Glomerular visceral epithelial cell (primary cell): ENCODE data around the gene QRSL1.
"Not testable (repeated sequence)": the region's sequence is repeated elsewhere in the genome, so short reads cannot be mapped to it uniquely, and the experiment has no call there.

Experiments used
- DNase-seq: peaks from one replicate; pipeline ENCODE4 v3.0.0-alpha.2; 2016; ENCODE audit errors: extremely low spot score

Gene QRSL1

DNA sequence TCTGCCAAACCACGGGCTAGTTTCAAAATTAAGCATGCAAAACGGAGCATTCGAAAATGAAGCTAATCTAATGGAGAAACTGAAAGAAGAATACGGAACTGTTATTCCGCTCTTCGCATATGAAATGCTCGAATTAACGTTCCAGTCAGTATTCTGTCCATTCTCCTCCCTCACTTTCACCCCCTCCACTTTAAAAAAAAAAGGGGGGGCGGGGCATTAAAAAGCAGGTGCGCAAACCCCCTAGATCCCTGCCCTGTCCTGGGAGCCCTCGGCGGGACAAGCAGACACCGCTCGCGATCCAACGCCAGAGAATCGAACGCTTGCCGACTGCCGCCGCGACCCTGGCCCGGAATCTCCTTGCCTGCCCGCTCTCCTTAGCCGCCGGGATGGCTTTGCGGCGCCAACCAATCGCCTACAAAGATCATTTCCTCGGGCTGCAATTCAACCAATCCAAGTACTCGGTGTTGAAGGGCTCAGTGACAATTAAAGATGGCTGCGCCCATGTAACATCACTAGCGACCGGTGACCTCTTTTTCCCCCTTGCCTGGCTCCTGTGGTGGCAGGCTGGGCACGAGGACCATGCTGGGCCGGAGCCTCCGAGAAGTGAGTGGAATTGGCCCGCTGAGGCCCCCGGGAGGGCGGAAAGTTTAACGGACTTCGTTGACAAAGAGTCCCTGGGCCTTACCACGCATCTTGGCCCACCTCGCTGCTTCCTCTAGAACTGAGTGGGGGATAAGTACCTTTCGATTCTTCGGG, at the start of gene QRSL1, which contains the start of gene RTN4IP1:
TSS of gene QRSL1 (plus strand) at position 476 of the 756 bp plus-strand sequence. CDS start at position 580, 104 bp downstream.
TSS of gene RTN4IP1 (minus strand) at position 396 of the 756 bp plus-strand sequence. CDS start 477 bp downstream, outside the sequence.
- DNase-seq, result peak; percentile 92

DNA sequence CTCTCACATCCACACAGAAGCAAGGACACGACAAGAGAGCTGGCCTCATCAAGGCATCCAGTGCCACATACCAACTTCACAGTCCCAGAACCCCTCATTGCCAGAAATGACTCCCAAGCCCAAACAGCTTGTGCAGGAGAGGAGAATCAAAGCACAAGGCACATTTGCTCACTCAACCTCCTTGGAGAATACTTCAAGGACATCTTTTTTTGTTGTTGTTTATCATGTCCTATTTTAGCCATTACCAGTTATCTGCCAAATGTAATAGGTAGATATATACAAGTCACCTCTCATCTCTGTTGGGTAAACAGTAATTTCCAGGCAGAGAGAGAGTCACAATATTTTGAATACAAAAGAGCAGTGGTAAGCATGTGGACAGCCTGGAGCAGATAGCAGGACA, 47.9 kb upstream of the QRSL1 start:
- DNase-seq, result no peak

DNA sequence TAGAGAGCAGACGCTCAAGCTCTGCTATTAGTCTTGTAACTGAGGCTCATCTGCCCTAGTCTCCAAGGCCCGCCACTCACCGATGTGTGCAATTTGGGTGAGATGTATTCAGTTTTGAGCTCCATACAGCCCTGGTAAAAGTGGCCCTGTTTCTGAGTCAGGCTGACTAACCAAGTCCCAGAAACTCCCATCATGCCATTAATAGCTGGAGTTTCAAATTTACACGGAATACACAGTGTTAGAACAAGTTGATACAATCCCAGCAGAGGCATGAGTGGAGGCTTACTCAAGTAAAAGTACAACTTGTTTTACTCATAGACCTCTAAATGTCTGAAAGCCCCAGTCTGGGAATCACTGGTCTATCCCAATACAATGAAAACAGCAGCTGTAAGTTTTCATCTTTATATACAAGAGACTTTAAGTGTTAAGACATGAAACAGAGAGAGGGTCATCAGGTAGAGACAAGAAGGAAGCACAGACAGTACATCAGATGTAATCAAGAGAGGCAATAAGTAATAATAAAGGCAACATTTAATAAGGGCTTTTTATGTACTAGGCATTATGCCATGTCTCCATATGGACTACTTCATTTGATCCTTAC, 42.5 kb upstream of the QRSL1 start:
- no peak for DNase-seq

- not testable (repeated sequence) for DNase-seq
Observed at GRCh38 chr6:106588937-106589336, 40.4 kb upstream of the QRSL1 start.

GRCh38 chr6:106591111-106591825, 38.1 kb upstream of the QRSL1 start:
- peak; percentile 76 for DNase-seq

DNA sequence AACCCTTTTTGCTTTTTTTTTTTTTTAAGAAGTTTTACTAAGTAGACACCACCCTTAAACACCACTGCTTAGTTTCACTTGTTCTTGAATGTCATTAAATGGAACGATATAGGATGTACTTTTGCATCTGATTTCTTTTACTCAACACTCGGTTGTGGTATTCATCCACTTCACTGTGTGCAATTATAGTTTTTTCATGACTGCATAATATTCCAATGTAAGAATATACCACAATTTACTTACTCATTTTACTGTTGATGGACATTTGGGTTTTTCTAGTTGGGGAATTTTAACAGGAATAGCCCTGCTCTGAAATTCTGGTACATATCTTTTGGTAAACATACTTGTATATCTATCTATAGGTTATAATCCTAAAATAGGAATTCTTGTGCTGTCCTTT, 29.9 kb upstream of the QRSL1 start:
- no peak for DNase-seq

GRCh38 chr6:106600329-106600728, 29.0 kb upstream of the QRSL1 start:
- DNase-seq, result no peak

DNA sequence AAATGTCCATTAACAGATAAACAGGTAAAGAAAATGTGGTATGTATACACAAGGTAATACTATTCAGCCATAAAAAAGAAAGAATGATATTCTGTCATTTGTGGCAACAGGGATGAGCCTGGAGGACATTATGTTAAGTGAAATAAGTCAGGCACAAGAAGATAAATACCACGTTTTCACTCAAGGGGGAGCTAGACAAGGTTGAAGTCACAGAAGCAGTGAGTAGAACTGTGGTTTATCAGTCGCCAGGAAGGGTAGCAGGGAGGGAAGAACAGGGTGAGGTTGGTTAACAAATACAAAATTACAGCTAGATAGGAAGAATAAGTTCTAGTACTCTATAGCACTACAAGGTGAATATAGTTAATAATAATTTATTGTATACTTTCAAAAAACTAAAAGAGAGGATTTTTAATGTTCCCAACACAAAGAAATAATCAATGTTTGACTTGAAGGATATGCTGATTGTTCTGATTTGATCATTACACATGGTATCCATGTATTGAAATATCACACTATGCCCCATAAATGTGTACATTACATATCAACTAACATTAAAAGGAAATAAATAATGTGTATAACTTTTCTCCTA, 21.2 kb upstream of the QRSL1 start:
- DNase-seq, result peak; percentile 63

DNA sequence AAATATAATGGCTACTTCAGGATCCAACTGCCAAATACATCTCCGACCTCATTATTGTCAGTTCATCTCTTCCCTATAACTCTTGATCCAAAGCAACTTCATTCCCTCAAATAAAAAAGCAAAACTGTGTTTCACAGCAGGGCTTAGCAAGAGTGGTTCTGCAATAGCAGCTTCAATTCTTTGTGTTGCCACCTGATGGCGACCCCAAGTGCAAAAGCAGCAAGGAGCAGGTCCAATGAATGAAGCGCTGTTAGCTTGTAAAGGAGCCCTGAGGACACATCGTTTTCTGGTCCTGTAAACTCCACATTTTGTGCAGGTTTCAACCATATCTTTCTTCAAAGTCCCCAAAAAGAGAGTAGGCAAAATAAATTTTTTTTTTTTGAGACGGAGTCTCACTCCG, 19.7 kb upstream of the QRSL1 start:
- DNase-seq, result peak; percentile 38

GRCh38 chr6:106611030-106611429, 18.3 kb upstream of the QRSL1 start:
- DNase-seq, result no peak

DNA sequence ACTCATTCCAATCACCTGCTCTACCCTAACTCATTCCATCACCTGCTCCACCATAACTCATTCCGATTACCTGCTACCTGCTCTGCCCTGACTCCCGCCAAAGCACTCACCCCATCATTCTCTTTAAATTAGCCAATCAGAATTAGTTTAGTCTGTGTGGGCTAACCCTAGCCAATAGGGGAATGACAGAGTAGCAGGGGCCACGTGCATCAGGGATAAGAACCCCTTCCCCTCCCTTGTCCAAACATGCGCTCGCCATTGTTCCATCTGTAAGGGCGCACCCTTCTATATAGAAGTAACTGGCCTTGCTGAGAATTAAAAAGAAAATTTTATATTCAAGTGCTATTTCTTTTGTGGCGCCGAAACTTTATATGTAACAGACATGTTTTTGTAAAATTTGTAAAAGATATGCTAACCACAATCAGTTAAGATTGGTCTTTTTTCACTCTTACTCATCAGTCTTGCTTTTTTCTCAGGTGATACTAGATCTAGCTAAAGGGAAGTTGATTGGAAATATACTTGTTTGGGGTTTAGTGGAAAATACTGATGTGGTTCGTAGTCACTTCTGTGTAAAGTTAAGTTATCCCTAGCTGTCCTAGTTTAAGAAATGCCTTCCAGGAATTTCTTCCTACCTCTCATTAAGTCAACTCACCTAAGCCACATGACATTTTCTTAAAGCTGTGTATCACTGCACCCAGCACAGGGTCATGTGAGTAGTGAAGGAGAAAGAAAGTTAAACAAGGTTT, 16.5 kb upstream of the QRSL1 start:
- no peak for DNase-seq

DNA sequence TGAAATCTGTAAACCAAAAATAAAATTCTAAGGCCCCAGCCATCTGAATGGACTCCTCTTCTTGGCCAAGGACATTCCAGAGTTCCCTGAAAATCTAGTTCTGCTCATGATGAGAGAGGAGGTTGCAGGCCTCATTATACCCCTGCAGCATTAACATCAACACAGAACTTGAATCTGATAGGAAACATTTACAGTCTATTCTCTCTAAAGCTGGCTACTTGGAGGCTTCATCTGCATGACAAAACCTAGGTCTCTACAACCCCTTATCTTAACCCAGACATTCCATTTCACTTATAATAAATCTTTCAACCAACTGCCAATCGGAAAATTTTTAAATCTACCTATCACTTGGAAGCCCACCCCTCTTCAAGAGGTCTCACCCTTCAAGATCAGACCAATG, 15.8 kb upstream of the QRSL1 start:
- no peak for DNase-seq

- DNase-seq, result no peak
Observed at GRCh38 chr6:106614166-106614565, 15.2 kb upstream of the QRSL1 start.

- DNase-seq, result no peak
Observed at GRCh38 chr6:106614592-106615257, 14.7 kb upstream of the QRSL1 start.

GRCh38 chr6:106617302-106617701, 12.1 kb upstream of the QRSL1 start:
- DNase-seq, result no peak

DNA sequence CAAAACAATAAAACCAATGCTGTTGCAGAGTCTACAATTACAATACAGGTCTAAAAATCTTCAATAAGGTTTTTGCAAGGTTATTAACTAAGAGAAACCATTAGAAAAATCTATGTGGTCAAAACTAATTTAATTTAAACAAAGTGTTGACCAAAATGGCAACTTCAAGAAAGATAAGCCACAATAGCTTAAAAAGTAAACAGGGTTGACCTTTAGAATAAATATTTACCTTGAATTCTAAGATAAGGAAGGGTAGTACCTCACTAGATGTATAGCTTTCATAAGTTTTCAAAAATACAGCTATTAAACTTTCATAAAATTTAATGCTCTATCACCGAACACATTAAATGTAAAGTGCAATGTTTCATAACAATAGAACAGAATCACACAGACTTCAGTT, 11.5 kb upstream of the QRSL1 start:
- no peak for DNase-seq

DNA sequence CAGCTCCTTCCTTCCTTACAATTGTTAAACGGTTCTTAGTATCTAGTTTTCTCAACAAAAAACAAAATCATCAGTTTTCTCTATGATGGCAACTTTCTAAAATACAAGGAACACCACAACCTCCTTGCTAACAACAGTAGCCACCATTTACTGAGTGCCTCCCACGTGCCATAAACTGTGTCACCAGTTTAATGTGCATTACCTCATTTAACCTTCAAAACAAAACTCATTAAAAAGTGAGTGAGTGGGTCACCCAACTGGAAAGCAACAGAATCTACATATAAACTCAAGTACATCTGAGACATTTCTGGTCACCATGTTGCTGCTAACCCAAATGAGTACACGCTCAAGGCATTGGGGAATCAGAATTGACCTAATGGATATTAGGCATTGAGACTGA, 11.1 kb upstream of the QRSL1 start:
- no peak for DNase-seq

- DNase-seq, result no peak
Observed at GRCh38 chr6:106619223-106619622, 10.2 kb upstream of the QRSL1 start.

DNA sequence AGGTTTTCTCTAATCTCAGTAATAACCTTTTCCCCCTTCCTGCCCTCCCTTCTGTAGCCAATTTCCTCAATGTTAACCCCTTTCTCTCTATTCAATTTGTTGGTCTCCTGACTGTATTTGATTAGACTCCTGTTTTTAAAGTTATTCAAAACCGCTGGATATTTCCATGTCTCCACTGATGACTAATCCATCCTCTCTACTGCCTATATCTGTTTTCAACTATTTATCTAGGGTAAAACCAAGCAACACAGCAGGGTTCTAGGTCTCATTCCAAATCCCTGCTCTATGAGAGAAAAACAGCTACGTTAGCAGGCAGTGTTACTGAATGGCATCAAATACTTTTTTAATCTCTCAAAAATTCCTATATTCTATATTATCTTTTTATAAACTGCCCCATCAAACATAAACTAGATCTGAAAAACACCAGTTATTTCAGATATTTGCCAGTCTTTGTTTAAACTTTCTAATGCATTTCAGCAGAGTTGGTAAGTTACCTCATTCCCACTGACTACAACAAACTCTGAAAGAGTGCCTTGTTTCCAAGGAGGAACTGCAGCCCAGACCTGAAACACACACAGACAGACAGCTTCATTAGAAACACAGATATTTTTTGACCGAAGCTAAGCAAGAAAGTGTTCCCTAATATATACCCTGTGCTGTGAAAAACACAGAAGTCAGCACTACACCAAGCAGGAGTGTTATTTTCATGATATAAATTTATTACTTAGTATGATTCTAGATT, 8.3 kb upstream of the QRSL1 start:
- DNase-seq, result no peak

DNA sequence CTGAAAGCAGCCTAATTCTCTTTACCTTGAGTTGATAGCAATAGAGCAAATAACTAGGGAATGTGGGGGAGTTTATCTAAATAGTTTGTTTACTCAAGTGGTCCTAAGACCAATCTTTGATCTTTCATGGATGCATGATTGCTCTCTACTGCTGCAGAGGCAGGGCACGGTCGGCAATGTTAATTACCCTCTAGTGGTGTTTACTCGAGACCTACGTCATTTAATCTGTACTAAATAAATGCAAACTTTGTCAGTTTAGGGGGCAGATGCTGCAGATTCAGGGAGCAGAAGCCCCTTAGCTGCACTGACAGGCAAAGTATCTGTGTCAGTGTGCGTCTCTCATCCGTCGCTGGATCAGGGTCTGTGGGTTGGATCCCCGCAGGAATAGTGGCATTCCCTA, 7.0 kb upstream of the QRSL1 start:
- DNase-seq, result no peak
